Peyer's patch (tissue), 4 donors: Measurements from ENCODE around the gene CNTNAP2.

Experiments
- CTCF ChIP-seq, 6 experiments: fragments of 450-650 bp in 4 of 6; fragments of 200-600 bp in 2 of 6; sonication (generic) in 1 of 6; IDR thresholded peaks; one replicate each; pipeline ENCODE4 v1.5.1; 2017 to 2019; ENCODE audit warnings: antibody characterized with exemption in 6 of 6, mild to moderate bottlenecking in 3 of 6, moderate library complexity in 1 of 6
- POLR2A ChIP-seq, 2 donors: fragments of 450-650 bp; IDR thresholded peaks; one replicate each; pipeline ENCODE4 v1.5.1; 2017; ENCODE audit warnings: antibody characterized with exemption in 2 of 2, mild to moderate bottlenecking in 2 of 2, moderate library complexity in 2 of 2

DNA sequence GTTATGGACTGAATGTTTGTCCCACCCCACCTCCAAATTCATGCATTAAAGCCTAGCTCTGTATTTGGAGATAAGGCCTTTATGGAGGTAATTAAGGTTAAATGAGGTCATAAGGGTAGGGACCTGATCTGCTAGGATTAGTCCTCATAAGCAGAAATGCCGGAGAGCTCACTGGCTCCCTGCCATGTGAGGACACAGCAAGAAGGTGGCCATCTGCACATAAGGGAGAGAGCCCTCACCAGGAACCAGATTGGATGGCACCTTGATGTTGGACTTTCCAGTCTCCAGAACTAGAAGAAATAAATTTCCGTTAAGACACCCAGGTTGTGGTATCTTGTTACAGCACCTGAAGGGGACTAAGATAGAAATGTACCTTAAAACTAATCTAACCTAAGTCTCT, 1657.9 kb downstream of the CNTNAP2 start:
- no peak for TF ChIP-seq CTCF (IDR thresholded peaks at IDR 0.05)
- TF ChIP-seq POLR2A (IDR thresholded peaks at IDR 0.05): no peak
